Mucosa of rectum (tissue), 2 donors: ENCODE results near the gene CHD6.

Experiments
- H3K27ac ChIP-seq, 2 donors: one replicate each; pipeline ENCODE4 v1.7.0; 2013; ENCODE audit warnings: inconsistent platforms in 2 of 2, low read depth in 2 of 2, low read length in 2 of 2
- H3K27me3 ChIP-seq, 2 donors: one replicate each; pipeline ENCODE4 v1.7.0; 2013; ENCODE audit warnings: low read length in 2 of 2; ENCODE audit not compliant: control insufficient read depth in 2 of 2, insufficient read depth in 2 of 2
- H3K36me3 ChIP-seq, 2 donors: one replicate each; pipeline ENCODE4 v1.7.0; 2013; ENCODE audit warnings: low read length in 2 of 2; ENCODE audit not compliant: control insufficient read depth in 2 of 2, insufficient read depth in 2 of 2
- H3K4me1 ChIP-seq, 2 donors: one replicate each; pipeline ENCODE4 v1.7.0; 2013; ENCODE audit warnings: low read length in 2 of 2, mild to moderate bottlenecking in 1 of 2; ENCODE audit not compliant: control insufficient read depth in 2 of 2, insufficient read depth in 2 of 2
- H3K4me3 ChIP-seq, 2 donors: one replicate each; pipeline ENCODE4 v1.7.0; 2013; ENCODE audit warnings: low read length in 2 of 2
- H3K9ac ChIP-seq, 2 donors: one replicate each; pipeline ENCODE4 v1.7.0; 2013; ENCODE audit warnings: low read length in 2 of 2, low read depth in 1 of 2, mild to moderate bottlenecking in 1 of 2
- H3K9me3 ChIP-seq, 2 donors: one replicate each; pipeline ENCODE4 v1.7.0; 2013; ENCODE audit warnings: low read length in 2 of 2; ENCODE audit not compliant: control insufficient read depth in 2 of 2
- donor health status: healthy.
- donor health status: Normal muscosa, but diverticular disease.

Gene CHD6

DNA sequence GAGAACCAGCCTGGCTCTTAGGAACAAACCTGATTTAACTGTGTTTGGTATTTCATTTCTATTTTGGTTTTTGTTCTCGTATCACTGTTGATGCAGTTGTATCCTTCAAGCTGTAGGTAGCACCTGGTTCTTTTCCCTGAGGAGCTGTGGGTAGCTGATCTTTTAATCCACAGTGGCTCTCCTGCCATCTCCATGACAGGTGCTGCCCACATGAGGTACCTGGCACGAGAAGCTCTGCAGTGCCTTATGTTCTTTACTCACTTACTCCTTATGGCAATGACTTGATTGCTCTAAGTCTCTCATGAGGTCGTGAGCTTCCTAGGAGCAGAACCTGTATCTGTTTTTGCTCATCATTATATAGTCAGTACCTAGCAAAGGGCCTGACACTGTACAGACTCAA is 177.3 kb downstream of the CHD6 start:
- Histone ChIP-seq H3K9ac (no peak overlapping the region), H3K4me3 (no peak overlapping the region), H3K9me3 (no peaks in the 10 kb centered on the region), H3K27ac (no peak overlapping the region), H3K27me3 (no peaks in the 10 kb centered on the region), H3K4me1 (no peaks in the 10 kb centered on the region), H3K36me3 (peaks cover 50 to 63% of the 10 kb centered on the region in 2 donors)

DNA sequence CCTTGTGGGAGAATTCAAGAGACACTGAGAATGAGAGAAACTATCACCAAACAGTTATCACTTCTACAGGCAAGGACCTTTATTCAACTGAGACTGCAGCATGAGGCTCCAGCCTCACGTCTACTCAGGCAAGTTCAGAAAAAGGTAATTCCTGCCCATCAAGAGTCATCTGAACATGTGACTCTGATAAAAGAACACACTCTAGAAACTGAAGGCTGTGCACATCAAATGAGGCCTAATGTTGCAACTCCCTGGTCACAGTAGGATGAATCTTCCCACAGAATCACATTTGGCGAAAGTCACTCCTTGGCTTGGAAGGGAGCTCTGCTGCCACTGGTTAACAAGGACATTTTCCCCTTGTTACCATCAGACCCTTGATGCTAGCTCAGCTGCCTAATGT is 180.3 kb downstream of the CHD6 start:
- no peaks in the 10 kb centered on the region for H3K27me3 ChIP-seq
- no peaks in the 10 kb centered on the region for H3K4me1 ChIP-seq
- no peak overlapping the region for H3K27ac ChIP-seq
- no peaks in the 10 kb centered on the region for H3K9me3 ChIP-seq
- H3K4me3 ChIP-seq = no peak overlapping the region
- H3K36me3 ChIP-seq = peaks cover 37 to 42% of the 10 kb centered on the region in 2 donors
- H3K9ac ChIP-seq = no peak overlapping the region

DNA sequence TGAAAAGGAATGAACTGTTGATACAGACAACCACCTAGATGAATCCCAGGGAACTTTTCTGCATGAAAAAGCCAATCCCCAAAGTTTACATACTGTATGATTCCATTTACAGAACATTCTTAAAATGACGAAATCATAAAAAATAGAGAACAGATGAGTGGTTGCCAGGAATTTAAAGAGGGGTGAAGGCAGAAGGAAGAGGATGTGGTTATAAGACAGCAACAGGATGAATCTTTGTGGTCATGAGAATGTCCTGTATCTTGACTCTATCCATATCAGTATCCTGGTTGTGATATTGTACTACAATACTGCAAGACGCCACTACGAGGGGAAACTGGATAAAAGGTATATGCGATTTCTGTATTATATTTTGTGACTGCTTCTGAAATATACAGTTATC is 181.5 kb downstream of the CHD6 start:
- no peaks in the 10 kb centered on the region for H3K9me3 ChIP-seq
- H3K4me1 ChIP-seq = no peaks in the 10 kb centered on the region
- H3K27me3 ChIP-seq = no peaks in the 10 kb centered on the region
- H3K4me3 ChIP-seq = no peak overlapping the region
- H3K27ac ChIP-seq = no peak overlapping the region
- H3K36me3 ChIP-seq = peaks cover 27 to 39% of the 10 kb centered on the region in 2 donors
- H3K9ac ChIP-seq = no peak overlapping the region

DNA sequence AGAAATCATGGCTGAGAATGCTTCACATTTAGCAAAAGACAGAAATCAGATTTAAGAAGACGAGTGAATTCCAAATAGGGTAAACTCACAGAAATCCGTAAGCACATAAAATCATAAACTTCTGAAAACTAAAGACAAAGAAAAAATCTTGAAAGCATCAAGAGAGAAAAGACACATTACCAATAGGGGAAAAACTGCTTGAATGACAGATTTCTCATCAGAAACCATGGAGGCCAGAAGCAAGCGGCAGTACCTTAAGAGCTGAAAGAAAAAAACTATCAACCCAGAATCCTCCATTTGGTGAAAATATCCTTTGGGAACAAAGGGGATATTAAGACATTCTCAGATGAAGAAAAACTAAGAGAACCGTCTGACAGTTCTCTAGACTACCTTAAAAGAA is 185.0 kb downstream of the CHD6 start:
- no peaks in the 10 kb centered on the region for H3K9me3 ChIP-seq
- H3K27me3 ChIP-seq = no peaks in the 10 kb centered on the region
- no peaks in the 10 kb centered on the region for H3K4me1 ChIP-seq
- H3K36me3 ChIP-seq = peaks cover 15 to 23% of the 10 kb centered on the region in 2 donors
- H3K27ac ChIP-seq = no peak overlapping the region
- H3K9ac ChIP-seq = no peak overlapping the region
- no peak overlapping the region for H3K4me3 ChIP-seq

DNA sequence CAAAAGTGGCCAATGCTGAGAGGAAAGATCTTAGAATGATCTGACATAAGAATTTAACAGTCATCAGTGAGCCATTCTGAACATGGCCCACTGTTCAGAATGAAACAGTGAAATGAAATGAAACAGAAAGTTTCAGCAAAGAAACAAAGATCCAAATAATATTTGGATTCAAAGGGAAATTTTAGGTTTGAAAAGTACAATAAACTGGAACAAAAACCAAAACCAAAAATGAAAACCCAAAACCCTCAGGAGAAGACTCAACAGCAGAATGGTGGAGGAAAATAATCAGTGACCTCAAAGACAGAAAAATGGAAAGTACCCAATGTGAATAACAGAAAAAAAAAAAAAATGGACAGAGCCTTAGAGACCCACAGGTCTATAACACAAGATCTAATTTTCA is 185.4 kb downstream of the CHD6 start:
- Histone ChIP-seq H3K27ac (no peak overlapping the region), H3K4me3 (no peak overlapping the region), H3K4me1 (no peaks in the 10 kb centered on the region), H3K9ac (no peak overlapping the region), H3K27me3 (no peaks in the 10 kb centered on the region), H3K9me3 (no peaks in the 10 kb centered on the region), H3K36me3 (peaks cover 12 to 23% of the 10 kb centered on the region in 2 donors)

DNA sequence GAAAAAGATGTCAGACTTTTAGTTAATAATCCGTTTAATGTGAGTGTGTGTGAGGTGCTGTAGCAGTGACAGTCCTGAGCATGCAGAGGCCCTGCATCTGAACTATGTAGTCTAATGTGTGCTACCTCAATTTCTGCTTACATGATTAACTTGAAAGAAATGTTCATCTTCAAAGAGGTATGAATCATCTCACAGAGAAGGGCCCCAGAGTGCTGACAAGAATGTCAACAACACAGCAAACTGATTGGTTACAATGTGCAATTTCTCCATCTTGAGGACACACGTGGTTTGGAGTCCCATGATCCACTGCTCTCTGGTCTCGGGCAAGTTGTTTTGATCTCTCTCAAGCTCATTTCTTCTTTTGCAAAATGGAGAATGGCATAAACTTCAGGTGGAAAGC is 189.9 kb downstream of the CHD6 start:
- no peaks in the 10 kb centered on the region for H3K9me3 ChIP-seq
- no peaks in the 10 kb centered on the region for H3K27me3 ChIP-seq
- H3K27ac ChIP-seq = no peak overlapping the region
- H3K4me3 ChIP-seq = no peak overlapping the region
- peaks cover 18 to 26% of the 10 kb centered on the region in 2 donors for H3K36me3 ChIP-seq
- no peaks in the 10 kb centered on the region for H3K4me1 ChIP-seq
- H3K9ac ChIP-seq = no peak overlapping the region

DNA sequence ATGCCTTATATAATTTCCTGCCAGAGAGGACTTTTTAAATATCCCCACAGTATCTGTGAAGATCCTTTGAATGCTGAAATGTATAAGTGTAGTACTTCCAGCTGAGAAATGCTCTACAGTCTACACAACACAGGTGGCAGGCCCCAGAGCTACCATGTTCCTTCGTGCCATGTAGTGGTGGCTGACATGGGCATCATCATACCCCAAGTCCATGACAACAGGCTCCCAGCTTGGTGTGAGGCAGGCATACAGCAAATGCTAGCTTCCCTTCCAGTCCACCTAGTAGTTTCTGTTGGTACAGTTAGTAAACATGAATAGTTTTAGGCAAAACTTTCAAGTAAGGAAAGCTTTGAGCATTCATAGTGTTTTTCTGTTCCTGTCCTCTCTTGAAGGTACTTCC is 190.3 kb downstream of the CHD6 start:
- no peaks in the 10 kb centered on the region for H3K9me3 ChIP-seq
- H3K27ac ChIP-seq = no peak overlapping the region
- H3K36me3 ChIP-seq = peaks cover 19 to 29% of the 10 kb centered on the region in 2 donors

DNA sequence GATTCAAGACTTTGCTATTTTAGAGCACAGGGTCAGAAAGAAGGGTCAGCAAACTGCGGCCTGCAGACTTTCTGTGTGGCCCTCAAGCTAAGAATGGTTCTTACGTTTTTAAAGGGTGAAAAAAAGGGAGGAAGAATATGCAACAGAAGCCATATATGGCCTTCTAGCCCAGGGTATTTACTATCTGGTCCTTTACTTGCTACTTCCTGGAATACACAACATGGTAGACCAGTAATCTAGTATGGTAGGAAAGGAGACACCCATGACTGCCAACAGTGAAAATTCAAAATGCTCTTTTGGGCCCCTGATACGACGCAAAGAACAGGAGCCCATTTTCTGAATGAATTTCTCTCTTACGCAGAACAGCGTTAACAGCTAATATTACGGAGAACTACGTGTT is 191.2 kb downstream of the CHD6 start:
- Histone ChIP-seq H3K4me3 (no peak overlapping the region), H3K36me3 (peaks cover 26 to 36% of the 10 kb centered on the region in 2 donors), H3K27ac (no peak overlapping the region), H3K9ac (no peak overlapping the region), H3K27me3 (no peaks in the 10 kb centered on the region), H3K9me3 (no peaks in the 10 kb centered on the region), H3K4me1 (no peaks in the 10 kb centered on the region)

More for the DNA sequence above, 190.3 kb downstream of the CHD6 start:
- Histone ChIP-seq H3K4me3 (no peak overlapping the region), H3K9ac (no peak overlapping the region), H3K4me1 (no peaks in the 10 kb centered on the region), H3K27me3 (no peaks in the 10 kb centered on the region)

DNA sequence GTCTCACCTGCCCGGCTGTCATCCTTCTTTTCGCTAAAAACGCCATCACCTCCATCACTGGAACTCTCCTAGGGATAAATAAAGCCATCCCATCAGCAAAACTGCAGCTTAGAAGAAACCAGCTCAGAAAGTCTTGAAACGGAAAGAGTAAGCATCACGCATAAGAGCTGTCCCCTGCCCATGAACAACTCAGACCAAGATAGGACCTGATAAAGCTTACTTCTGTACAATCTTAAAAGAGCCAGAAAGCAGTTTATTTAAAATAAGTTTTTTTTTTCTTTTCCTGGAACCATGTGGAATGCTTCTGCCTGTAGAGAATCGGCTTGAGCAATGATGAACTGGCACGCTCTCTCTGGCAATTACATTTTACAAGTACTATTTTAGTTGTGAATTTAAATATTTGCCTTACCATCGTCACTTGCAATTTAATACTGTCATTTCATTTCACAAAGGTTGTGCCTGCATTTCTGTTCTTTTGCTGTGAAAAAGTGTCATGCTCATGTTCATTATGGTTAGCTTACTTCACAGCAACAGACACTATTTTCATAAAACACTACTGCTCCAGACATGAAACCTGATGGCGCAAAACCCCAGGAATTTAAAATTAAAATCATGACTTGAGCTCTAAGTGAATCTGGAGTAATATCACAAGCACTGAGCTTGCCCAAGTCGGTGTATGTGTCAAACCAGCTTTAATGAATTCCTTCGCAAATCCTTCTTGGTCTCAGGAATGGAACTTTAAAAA is 191.9 kb downstream of the CHD6 start:
- Histone ChIP-seq H3K4me1 (no peaks in the 10 kb centered on the region), H3K36me3 (peaks cover 33 to 43% of the 10 kb centered on the region in 2 donors)

DNA sequence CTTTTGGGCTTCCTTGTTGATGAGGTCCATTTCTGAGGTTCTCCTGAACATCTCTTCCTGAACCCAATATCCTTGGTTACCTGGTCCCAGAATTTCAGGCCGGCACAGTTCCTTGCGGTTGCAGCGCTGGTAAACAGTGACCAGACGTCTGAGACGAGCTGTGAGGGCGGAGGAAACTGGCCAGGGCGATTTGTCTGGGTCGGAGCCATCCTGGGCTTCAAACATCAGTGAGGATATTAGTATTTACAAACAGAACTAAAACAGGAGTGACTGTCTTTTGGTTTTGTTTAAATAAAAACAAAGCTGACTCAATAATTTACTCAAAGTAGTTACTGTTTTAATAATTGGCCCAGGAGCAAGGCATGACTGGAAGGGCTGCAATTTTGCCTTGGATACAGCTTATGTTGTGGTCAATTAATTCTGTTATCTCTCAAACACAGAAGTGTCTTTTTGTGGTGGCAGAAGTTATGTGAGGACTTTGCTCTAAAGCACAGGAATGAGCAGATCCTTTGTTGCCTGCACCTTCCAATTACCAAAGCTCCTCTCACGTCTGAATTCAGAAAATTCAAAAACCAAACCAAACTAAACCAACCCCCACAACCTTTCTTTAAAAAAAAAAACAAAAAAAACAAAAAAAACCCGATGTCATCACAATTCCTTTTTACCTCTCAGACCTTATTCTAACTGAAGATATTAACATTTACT is 192.8 kb downstream of the CHD6 start:
- H3K27me3 ChIP-seq = no peaks in the 10 kb centered on the region
- no peak overlapping the region for H3K9ac ChIP-seq
- H3K4me1 ChIP-seq = no peaks in the 10 kb centered on the region
- H3K27ac ChIP-seq = no peak overlapping the region
- no peaks in the 10 kb centered on the region for H3K9me3 ChIP-seq
- no peak overlapping the region for H3K4me3 ChIP-seq
- peaks cover 36 to 52% of the 10 kb centered on the region in 2 donors for H3K36me3 ChIP-seq

More for the DNA sequence above, 191.9 kb downstream of the CHD6 start:
- Histone ChIP-seq H3K9me3 (no peaks in the 10 kb centered on the region), H3K27me3 (no peaks in the 10 kb centered on the region), H3K27ac (no peak overlapping the region), H3K9ac (no peak overlapping the region), H3K4me3 (no peak overlapping the region)
